ENCODE measurements around the gene SMARCE1.

SMARCE1 gene

GRCh38 chr17:40678902-40679522 lies 31.4 kb upstream of the SMARCE1 start:
- TF ChIP-seq Cebpa-rat (IDR thresholded peaks at IDR 0.05): no peak
- no peak overlapping the region for H3K9ac ChIP-seq
- no peaks in the 10 kb centered on the region for H3K36me3 ChIP-seq
- H4K20me1 ChIP-seq: no peaks in the 10 kb centered on the region
- H3K4me1 ChIP-seq: peaks cover 0 to 38% (median 5%) of the 10 kb centered on the region in 10 experiments; a peak in 8 of 20 replicates
- H3K27me3 ChIP-seq: no peaks in the 10 kb centered on the region
- H3K27ac ChIP-seq: no peak overlapping the region
- H3K4me2 ChIP-seq: peak overlapping the region in 2 of 11 experiments; percentile 4 to 18; a peak in 2 of 22 replicates
- no peaks in the 10 kb centered on the region for H3K9me3 ChIP-seq (replicated peaks in 1 of 11)
- no peak overlapping the region for H3K4me3 ChIP-seq

- Histone ChIP-seq H3K4me2 (peak overlapping the region in 6 of 11 experiments; percentile 4 to 50 (median 34); a peak in 10 of 22 replicates), H3K9ac (no peak overlapping the region), H3K4me3 (no peak overlapping the region), H3K27me3 (no peaks in the 10 kb centered on the region), H4K20me1 (no peaks in the 10 kb centered on the region), H3K27ac (no peak overlapping the region), H3K9me3 (replicated peaks in 1 of 11) (no peaks in the 10 kb centered on the region), H3K36me3 (no peaks in the 10 kb centered on the region), H3K4me1 (peaks cover 0 to 38% (median 7%) of the 10 kb centered on the region in 10 experiments; a peak in 8 of 20 replicates)
- TF ChIP-seq Cebpa-rat (IDR thresholded peaks at IDR 0.05): peak in 3 of 11 experiments; percentile 16 to 31 (median 23); a peak in 2 of 22 replicates
Observed at GRCh38 chr17:40675905-40676304, 28.3 kb upstream of the SMARCE1 start.

- H4K20me1 ChIP-seq: no peaks in the 10 kb centered on the region
- no peaks in the 10 kb centered on the region for H3K36me3 ChIP-seq
- H3K9ac ChIP-seq: no peak overlapping the region
Observed at GRCh38 chr17:40672654-40673053, 25.0 kb upstream of the SMARCE1 start.

GRCh38 chr17:40671282-40671681 lies 23.7 kb upstream of the SMARCE1 start:
- TF ChIP-seq Cebpa-rat (IDR thresholded peaks at IDR 0.05): no peak

More at GRCh38 chr17:40672654-40673053, 25.0 kb upstream of the SMARCE1 start:
- H3K9me3 ChIP-seq (replicated peaks in 1 of 11): no peaks in the 10 kb centered on the region
- no peak for TF ChIP-seq Cebpa-rat (IDR thresholded peaks at IDR 0.05)
- no peak overlapping the region for H3K4me3 ChIP-seq
- no peak overlapping the region for H3K27ac ChIP-seq
- peaks cover 0 to 30% (median 7%) of the 10 kb centered on the region in 10 experiments; a peak in 8 of 20 replicates for H3K4me1 ChIP-seq
- H3K4me2 ChIP-seq: no peak overlapping the region
- no peaks in the 10 kb centered on the region for H3K27me3 ChIP-seq

GRCh38 chr17:40666331-40666730 lies 18.7 kb upstream of the SMARCE1 start:
- no peaks in the 10 kb centered on the region for H3K27me3 ChIP-seq
- H3K27ac ChIP-seq: no peak overlapping the region
- H3K9me3 ChIP-seq (replicated peaks in 1 of 11): no peaks in the 10 kb centered on the region
- no peaks in the 10 kb centered on the region for H3K4me1 ChIP-seq
- no peak overlapping the region for H3K4me2 ChIP-seq
- no peaks in the 10 kb centered on the region for H4K20me1 ChIP-seq
- TF ChIP-seq Cebpa-rat (IDR thresholded peaks at IDR 0.05): no peak
- H3K4me3 ChIP-seq: no peak overlapping the region
- no peaks in the 10 kb centered on the region for H3K36me3 ChIP-seq
- H3K9ac ChIP-seq: no peak overlapping the region

More at GRCh38 chr17:40671282-40671681, 23.7 kb upstream of the SMARCE1 start:
- Histone ChIP-seq H3K9ac (no peak overlapping the region), H3K27ac (no peak overlapping the region), H3K4me1 (peaks cover 0 to 23% (median 5%) of the 10 kb centered on the region in 10 experiments; a peak in 8 of 20 replicates), H3K9me3 (replicated peaks in 1 of 11) (no peaks in the 10 kb centered on the region), H3K4me3 (no peak overlapping the region), H3K4me2 (no peak overlapping the region; a peak in 1 of 22 replicates), H3K27me3 (no peaks in the 10 kb centered on the region), H3K36me3 (no peaks in the 10 kb centered on the region), H4K20me1 (no peaks in the 10 kb centered on the region)

GRCh38 chr17:40664582-40665333 lies 17.1 kb upstream of the SMARCE1 start, which contains the start of gene KRT222:
Gene KRT222 (minus strand): TSS chr17:40665177. CDS start chr17:40665099, 78 bp downstream.
- no peaks in the 10 kb centered on the region for H3K27me3 ChIP-seq
- H3K36me3 ChIP-seq: no peaks in the 10 kb centered on the region
- no peaks in the 10 kb centered on the region for H4K20me1 ChIP-seq
- H3K4me2 ChIP-seq: no peak within 1 kb of the TSS
- no peak within 1 kb of the TSS for H3K27ac ChIP-seq
- no peak within 1 kb of the TSS for H3K9ac ChIP-seq
- no peak within 1 kb of the TSS for H3K4me3 ChIP-seq
- no peak for TF ChIP-seq Cebpa-rat (IDR thresholded peaks at IDR 0.05)
- H3K9me3 ChIP-seq (replicated peaks in 1 of 11): no peaks in the 10 kb centered on the region
- 0 out of 20 replicates have a peak, but pooled peaks cover 0 to 4% (median 0%) of the 10 kb centered on the region in 10 experiments for H3K4me1 ChIP-seq

- no peak for TF ChIP-seq Cebpa-rat (IDR thresholded peaks at IDR 0.05)
Observed at GRCh38 chr17:40663252-40663651, 15.6 kb upstream of the SMARCE1 start.

GRCh38 chr17:40659911-40660310 lies 12.3 kb upstream of the SMARCE1 start:
- H3K9me3 ChIP-seq (replicated peaks in 1 of 11): no peaks in the 10 kb centered on the region
- no peak overlapping the region for H3K4me3 ChIP-seq
- 0 out of 20 replicates have a peak, but pooled peaks cover 0 to 4% (median 0%) of the 10 kb centered on the region in 10 experiments for H3K4me1 ChIP-seq
- H3K27me3 ChIP-seq: no peaks in the 10 kb centered on the region
- H3K36me3 ChIP-seq: no peaks in the 10 kb centered on the region
- no peak overlapping the region for H3K27ac ChIP-seq
- H4K20me1 ChIP-seq: no peaks in the 10 kb centered on the region
- H3K9ac ChIP-seq: no peak overlapping the region
- TF ChIP-seq Cebpa-rat (IDR thresholded peaks at IDR 0.05): no peak
- H3K4me2 ChIP-seq: no peak overlapping the region

More at GRCh38 chr17:40663252-40663651, 15.6 kb upstream of the SMARCE1 start:
- Histone ChIP-seq H4K20me1 (no peaks in the 10 kb centered on the region), H3K27ac (no peak overlapping the region), H3K4me2 (no peak overlapping the region), H3K9ac (no peak overlapping the region), H3K27me3 (no peaks in the 10 kb centered on the region), H3K36me3 (no peaks in the 10 kb centered on the region), H3K9me3 (replicated peaks in 1 of 11) (no peaks in the 10 kb centered on the region), H3K4me3 (no peak overlapping the region), H3K4me1 (0 out of 20 replicates have a peak, but pooled peaks cover 0 to 4% (median 0%) of the 10 kb centered on the region in 10 experiments)

GRCh38 chr17:40658396-40658795 lies 10.8 kb upstream of the SMARCE1 start:
- Histone ChIP-seq H3K4me2 (no peak overlapping the region), H3K36me3 (no peaks in the 10 kb centered on the region), H3K4me1 (0 out of 20 replicates have a peak, but pooled peaks cover 0 to 4% (median 0%) of the 10 kb centered on the region in 10 experiments), H3K4me3 (no peak overlapping the region), H3K27me3 (no peaks in the 10 kb centered on the region), H3K9ac (no peak overlapping the region), H4K20me1 (no peaks in the 10 kb centered on the region), H3K27ac (no peak overlapping the region), H3K9me3 (replicated peaks in 1 of 11) (no peaks in the 10 kb centered on the region)
- TF ChIP-seq Cebpa-rat (IDR thresholded peaks at IDR 0.05): no peak
